ENCODE measurements around the gene ITK.

- TF ChIP-seq, protein P1, sequence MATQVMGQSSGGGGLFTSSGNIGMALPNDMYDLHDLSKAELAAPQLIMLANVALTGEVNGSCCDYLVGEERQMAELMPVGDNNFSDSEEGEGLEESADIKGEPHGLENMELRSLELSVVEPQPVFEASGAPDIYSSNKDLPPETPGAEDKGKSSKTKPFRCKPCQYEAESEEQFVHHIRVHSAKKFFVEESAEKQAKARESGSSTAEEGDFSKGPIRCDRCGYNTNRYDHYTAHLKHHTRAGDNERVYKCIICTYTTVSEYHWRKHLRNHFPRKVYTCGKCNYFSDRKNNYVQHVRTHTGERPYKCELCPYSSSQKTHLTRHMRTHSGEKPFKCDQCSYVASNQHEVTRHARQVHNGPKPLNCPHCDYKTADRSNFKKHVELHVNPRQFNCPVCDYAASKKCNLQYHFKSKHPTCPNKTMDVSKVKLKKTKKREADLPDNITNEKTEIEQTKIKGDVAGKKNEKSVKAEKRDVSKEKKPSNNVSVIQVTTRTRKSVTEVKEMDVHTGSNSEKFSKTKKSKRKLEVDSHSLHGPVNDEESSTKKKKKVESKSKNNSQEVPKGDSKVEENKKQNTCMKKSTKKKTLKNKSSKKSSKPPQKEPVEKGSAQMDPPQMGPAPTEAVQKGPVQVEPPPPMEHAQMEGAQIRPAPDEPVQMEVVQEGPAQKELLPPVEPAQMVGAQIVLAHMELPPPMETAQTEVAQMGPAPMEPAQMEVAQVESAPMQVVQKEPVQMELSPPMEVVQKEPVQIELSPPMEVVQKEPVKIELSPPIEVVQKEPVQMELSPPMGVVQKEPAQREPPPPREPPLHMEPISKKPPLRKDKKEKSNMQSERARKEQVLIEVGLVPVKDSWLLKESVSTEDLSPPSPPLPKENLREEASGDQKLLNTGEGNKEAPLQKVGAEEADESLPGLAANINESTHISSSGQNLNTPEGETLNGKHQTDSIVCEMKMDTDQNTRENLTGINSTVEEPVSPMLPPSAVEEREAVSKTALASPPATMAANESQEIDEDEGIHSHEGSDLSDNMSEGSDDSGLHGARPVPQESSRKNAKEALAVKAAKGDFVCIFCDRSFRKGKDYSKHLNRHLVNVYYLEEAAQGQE (IDR thresholded peaks at IDR 0.05), result no peak
- TF ChIP-seq CTCF (IDR thresholded peaks at IDR 0.05; ENCODE audit: low read depth, low read length, missing input control) (no peak), TAF1 (conservative IDR thresholded peaks at IDR 0.05) (no peak), MAX (IDR thresholded peaks at IDR 0.05) (no peak), EGR1 (IDR thresholded peaks at IDR 0.05; ENCODE audit: low read depth in 2 of 2) (no peak), YY1 (IDR thresholded peaks at IDR 0.05) (no peak), RXRA (IDR thresholded peaks at IDR 0.05) (no peak), HNF4A (conservative IDR thresholded peaks at IDR 0.05) (no peak), SP1 (IDR thresholded peaks at IDR 0.05) (no peak), RAD21 (IDR thresholded peaks at IDR 0.05) (no peak)
- TF ChIP-seq, protein P2, sequence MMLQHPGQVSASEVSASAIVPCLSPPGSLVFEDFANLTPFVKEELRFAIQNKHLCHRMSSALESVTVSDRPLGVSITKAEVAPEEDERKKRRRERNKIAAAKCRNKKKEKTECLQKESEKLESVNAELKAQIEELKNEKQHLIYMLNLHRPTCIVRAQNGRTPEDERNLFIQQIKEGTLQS (IDR thresholded peaks at IDR 0.05), result no peak
Observed at GRCh38 chr5:157245886-157246285, 65.2 kb downstream of the ITK start.
